ENCODE measurements around the gene ANKRD33B. TPM values are rescaled to one million over a fixed set of nuclear protein-coding genes. Genes with fewer than 3 reads are reported as not detected.

The ANKRD33B gene
- total RNA-seq, 1 experiment from 2014 or later: 14.9 TPM

Other genes with a start within 250 kb of the ANKRD33B start
- gene MARCHF6, start 210.4 kb upstream of the ANKRD33B start, total RNA-seq (2014; rRNA removed): 140 TPM in 2 replicates
- gene ROPN1L, start 122.2 kb upstream of the ANKRD33B start, total RNA-seq (2014; rRNA removed): 0.95 and 1.7 TPM in 2 replicates
- 106 and 152 TPM in 2 replicates for gene DAP, start 197.2 kb downstream of the ANKRD33B start, total RNA-seq (2014; rRNA removed)

Measured in PC-3 (cell line).